IMR-90 (cell line): ENCODE results near the gene HECW1. TPM values are rescaled to one million over a fixed set of nuclear protein-coding genes. Genes with fewer than 3 reads are reported as not detected.
A peak's percentile ranks its signal among the peaks of the same experiment; 100 is the strongest.

Source experiments
- ATAC-seq: fragments of 200-7000 bp; cut with Tn5 transposase; 2 replicates; pipeline ENCODE4 v1.9.1; 2020; ENCODE audit warnings: low read depth, mild to moderate bottlenecking, moderate library complexity
- BruUV-seq: library from RNA; stranded (reverse); fragments of 400-500 nt; replicated peaks from 2 replicates; lab custom pipeline; 2021; lab: Mats Ljungman, UMichigan
- CTCF ChIA-PET: fragments of 300-600 bp; formaldehyde crosslinking; extraction: SDS; loops from one replicate; lab custom pipeline; 2021; ENCODE audit warnings: antibody characterized with exemption; lab: Yijun Ruan, JAX
- POLR2A ChIA-PET: fragments of 300-600 bp; sonication (Branson Sonifier 250); formaldehyde crosslinking; loops from one replicate; lab custom pipeline; 2022; ENCODE audit warnings: antibody characterized with exemption; ENCODE audit not compliant: unreplicated experiment; lab: Charles Lee
- DNase-seq: peaks from one replicate; pipeline ENCODE4 v3.0.0; 2013
- H2AFZ ChIP-seq: replicated peaks from 2 replicates; pipeline ENCODE3; 2013; ENCODE audit warnings: low read length, mild to moderate bottlenecking; ENCODE audit not compliant: poor library complexity
- H2AK5ac ChIP-seq: 2 replicates; pipeline ENCODE4 v1.6.1; 2013; ENCODE audit warnings: low read depth, low read length, inconsistent platforms
- H2AK9ac ChIP-seq: replicated peaks from 2 replicates; pipeline ENCODE3; 2013; ENCODE audit warnings: mild to moderate bottlenecking, low read depth, low read length, moderate library complexity; ENCODE audit not compliant: poor library complexity
- H2BK120ac ChIP-seq: 2 replicates; pipeline ENCODE4 v1.6.1; 2013; ENCODE audit warnings: low read depth, low read length, inconsistent platforms
- H2BK15ac ChIP-seq: 3 replicates; pipeline ENCODE4 v1.6.1; 2013; ENCODE audit warnings: low read depth, low read length, inconsistent platforms
- H2BK20ac ChIP-seq: 2 replicates; pipeline ENCODE4 v1.6.1; 2013; ENCODE audit warnings: low read depth, mild to moderate bottlenecking, inconsistent platforms, low read length, moderate library complexity
- H2BK5ac ChIP-seq: 2 replicates; pipeline ENCODE4 v1.6.1; 2013; ENCODE audit warnings: mild to moderate bottlenecking, low read depth, low read length, inconsistent platforms; ENCODE audit not compliant: poor library complexity, severe bottlenecking
- H3K14ac ChIP-seq: replicated peaks from 2 replicates; pipeline ENCODE4 v1.6.1; 2013; ENCODE audit warnings: low read depth, low read length, inconsistent platforms
- H3K18ac ChIP-seq: 2 replicates; pipeline ENCODE4 v1.6.1; 2013; ENCODE audit warnings: low read depth, low read length, control low read depth
- H3K23ac ChIP-seq: 2 replicates; pipeline ENCODE4 v1.6.1; 2013; ENCODE audit warnings: low read depth, low read length, inconsistent platforms
- H3K27ac ChIP-seq: 2 replicates; pipeline ENCODE4 v1.5.1; 2013; ENCODE audit warnings: mild to moderate bottlenecking, control low read depth, low read length; ENCODE audit not compliant: insufficient read depth
- H3K27me3 ChIP-seq: 2 replicates; pipeline ENCODE4 v1.6.1; 2013; ENCODE audit warnings: low read length; ENCODE audit not compliant: control insufficient read depth, insufficient read depth
- H3K36me3 ChIP-seq: 2 replicates; pipeline ENCODE4 v1.6.1; 2013; ENCODE audit warnings: low read length, mixed read lengths; ENCODE audit not compliant: control insufficient read depth, insufficient read depth
- H3K4ac ChIP-seq: 2 replicates; pipeline ENCODE4 v1.6.1; 2013; ENCODE audit warnings: low read depth, low read length, inconsistent platforms
- H3K4me1 ChIP-seq: 2 replicates; pipeline ENCODE4 v1.6.1; 2013; ENCODE audit warnings: low read length, mixed read lengths; ENCODE audit not compliant: control insufficient read depth, insufficient read depth
- H3K4me2 ChIP-seq: 2 replicates; pipeline ENCODE4 v1.6.1; 2013; ENCODE audit warnings: low read depth, mild to moderate bottlenecking, control low read depth, low read length, moderate library complexity
- H3K4me3 ChIP-seq: 2 replicates; pipeline ENCODE4 v1.5.1; 2013; ENCODE audit warnings: low read depth, mild to moderate bottlenecking, control low read depth, low read length, moderate library complexity; ENCODE audit not compliant: insufficient read depth
- H3K56ac ChIP-seq: 2 replicates; pipeline ENCODE4 v1.6.1; 2013; ENCODE audit warnings: low read length, inconsistent platforms; ENCODE audit not compliant: insufficient read depth; ENCODE audit errors: extremely low read depth
- H3K79me1 ChIP-seq, 2 experiments: 2 replicates each; pipeline ENCODE4 v1.6.1; 2013; ENCODE audit warnings: low read length in 2 of 2, inconsistent platforms in 1 of 2, low read depth in 1 of 2
- H3K9ac ChIP-seq: 2 replicates; pipeline ENCODE4 v1.6.1; 2013; ENCODE audit warnings: low read depth, low read length, control low read depth
- H3K9me1 ChIP-seq: 2 replicates; pipeline ENCODE4 v1.6.1; 2013; ENCODE audit warnings: low read length, inconsistent platforms; ENCODE audit not compliant: insufficient read depth
- H3K9me3 ChIP-seq: 2 replicates; pipeline ENCODE4 v1.6.1; 2013; ENCODE audit warnings: low read length; ENCODE audit not compliant: control insufficient read depth, insufficient read depth
- H4K20me1 ChIP-seq: 2 replicates; pipeline ENCODE4 v1.6.1; 2013; ENCODE audit warnings: low read length, inconsistent platforms; ENCODE audit not compliant: insufficient read depth
- H4K5ac ChIP-seq: 2 replicates; pipeline ENCODE4 v1.6.1; 2013; ENCODE audit warnings: mild to moderate bottlenecking, low read depth, low read length, control low read depth
- H4K8ac ChIP-seq, 2 experiments: 2 replicates each; pipeline ENCODE4 v1.6.1; 2013; ENCODE audit warnings: low read depth in 2 of 2, low read length in 2 of 2, control low read depth in 1 of 2, inconsistent platforms in 1 of 2
- H4K91ac ChIP-seq: 2 replicates; pipeline ENCODE4 v1.6.1; 2013; ENCODE audit warnings: low read depth, low read length, inconsistent platforms; ENCODE audit not compliant: insufficient read depth
- BHLHE40 ChIP-seq: fragments of 150-350 bp; IDR thresholded peaks from 2 replicates; pipeline ENCODE4 v1.6.1; 2016; ENCODE audit warnings: mild to moderate bottlenecking, low read depth, low read length
- CEBPB ChIP-seq: IDR thresholded peaks from 2 replicates; pipeline ENCODE4 v1.6.1; 2012; ENCODE audit warnings: low read depth, low read length, improper control_type of control experiment
- CHD1 ChIP-seq: IDR thresholded peaks from 2 replicates; pipeline ENCODE4 v1.6.1; 2012; ENCODE audit warnings: low read depth, low read length, improper control_type of control experiment
- FOS ChIP-seq: fragments of 150-350 bp; IDR thresholded peaks from 2 replicates; pipeline ENCODE4 v1.6.1; 2016; ENCODE audit warnings: low read depth, low read length
- MAZ ChIP-seq: IDR thresholded peaks from 2 replicates; pipeline ENCODE4 v1.6.1; 2012; ENCODE audit warnings: low read depth, mild to moderate bottlenecking, low read length, improper control_type of control experiment, moderate library complexity, borderline replicate concordance
- MXI1 ChIP-seq: IDR thresholded peaks from 2 replicates; pipeline ENCODE4 v1.6.1; 2012; ENCODE audit warnings: low read depth, mild to moderate bottlenecking, low read length, moderate library complexity, borderline replicate concordance
- NFE2L2 ChIP-seq: fragments of 150-350 bp; IDR thresholded peaks from 2 replicates; pipeline ENCODE4 v1.6.1; 2016; ENCODE audit warnings: low read depth, mild to moderate bottlenecking, low read length
- POLR2A ChIP-seq: IDR thresholded peaks from 2 replicates; pipeline ENCODE4 v1.6.1; 2012; ENCODE audit warnings: mild to moderate bottlenecking, low read depth, low read length
- RAD21 ChIP-seq: IDR thresholded peaks from 2 replicates; pipeline ENCODE4 v1.6.1; 2012; ENCODE audit warnings: low read length, improper control_type of control experiment
- RCOR1 ChIP-seq: IDR thresholded peaks from 2 replicates; pipeline ENCODE4 v1.6.1; 2012; ENCODE audit warnings: mild to moderate bottlenecking, low read length, improper control_type of control experiment; ENCODE audit not compliant: insufficient replicate concordance
- RFX5 ChIP-seq: IDR thresholded peaks from 2 replicates; pipeline ENCODE4 v1.8.0; 2012; ENCODE audit warnings: low read depth, mild to moderate bottlenecking, low read length, moderate library complexity
- SMC3 ChIP-seq: fragments of 150-350 bp; IDR thresholded peaks from 2 replicates; pipeline ENCODE4 v1.6.1; 2016; ENCODE audit warnings: low read depth, mild to moderate bottlenecking, antibody characterized with exemption, low read length, moderate library complexity
- WGBS, 2 experiments: methylation state at CpG; one replicate each; pipeline versions ENCODE4 v1.1.5 to v1.1.7; 2013; ENCODE audit warnings: missing lambda C conversion rate in 2 of 2; ENCODE audit not compliant: insufficient read length in 1 of 2; ENCODE audit errors: extremely low coverage in 2 of 2; 5-methylcytosine and 5-hydroxymethylcytosine counted together
- dilution Hi-C: fragments of 300-500 bp; cut with HindIII; formaldehyde crosslinking; loops from one replicate; pipeline ENCODE4 v1.14.3; 2018; ENCODE audit warnings: low sequenced_read_pairs; ENCODE audit not compliant: unreplicated experiment
- in situ Hi-C: fragments of 300-500 bp; cut with MboI; formaldehyde crosslinking; loops from 3 replicates; pipeline ENCODE4 v1.14.3; 2019; ENCODE audit warnings: low sequenced_read_pairs, inconsistent platforms, mixed read lengths
- intact Hi-C: fragments of 100-400 bp; cut with micrococcal nuclease; formaldehyde crosslinking; loops from 2 replicates; pipeline ENCODE4 v1.10.0; 2022
- polyA plus RNA-seq, 3 experiments: library from polyadenylated mRNA; depleted of rRNA; stranded (reverse); fragments of >200 nt; gene quantifications; 2 replicates each; pipeline ENCODE4 v1.2.3, GENCODE V29; 2012; ENCODE audit warnings: low replicate concordance in 1 of 3
- total RNA-seq: library from RNA; depleted of rRNA; stranded (reverse); fragments of >200 nt; gene quantifications from 2 replicates; pipeline ENCODE4 v1.2.3, GENCODE V29; 2012
- TF ChIP-seq, protein P1 (sequence below): fragments of 150-350 bp; IDR thresholded peaks from 2 replicates; pipeline ENCODE4 v1.6.1; 2017; ENCODE audit warnings: mild to moderate bottlenecking, antibody characterized with exemption, low read length, low read depth
- TF ChIP-seq, protein P2 (sequence below): fragments of 150-350 bp; IDR thresholded peaks from 2 replicates; pipeline ENCODE4 v1.6.1; 2016; ENCODE audit warnings: low read depth, mild to moderate bottlenecking, low read length, moderate library complexity, borderline replicate concordance
- TF ChIP-seq, protein P3 (sequence below): conservative IDR thresholded peaks from 2 replicates; pipeline ENCODE4 v1.5.1; 2012; ENCODE audit warnings: mild to moderate bottlenecking, low read depth, low read length, improper control_type of control experiment

The HECW1 gene
- total and polyA plus RNA-seq, 2 of the 4 experiments (the other 2 are of a cell fraction): 0.56 to 1.3 TPM

DNA sequence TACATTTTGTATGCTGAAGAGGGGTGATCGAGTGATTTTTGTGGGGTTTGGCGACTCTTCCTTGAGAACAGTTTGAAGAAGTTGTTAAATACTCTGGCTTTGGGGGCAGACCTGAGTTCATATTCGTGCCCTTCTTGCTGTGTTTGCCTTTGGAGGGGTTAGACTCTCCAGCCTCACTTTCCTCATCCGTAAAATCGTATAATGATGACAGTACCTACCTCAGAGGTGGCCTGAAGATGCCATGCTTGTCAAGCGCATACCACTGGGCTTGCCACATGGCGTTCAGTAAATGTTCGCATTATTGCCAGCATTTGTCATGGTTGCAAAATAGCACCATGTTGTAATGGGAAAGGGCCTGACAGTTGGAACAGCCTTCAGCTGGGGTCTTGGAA is 471.7 kb downstream of the HECW1 start:
- ChIA-PET POLR2A (interaction anchor here (0.6 kb wide), 1 partner anchor 34 kb away, joined by 11 read pairs; no protein-coding TSS in a partner anchor), CTCF (interaction anchor here (1.3 to 1.5 kb wide), 2 partner anchors 114 to 116 kb away, joined by 5 to 13 read pairs; no protein-coding TSS in a partner anchor)
- Histone ChIP-seq H2BK20ac (no peak overlapping the region), H2AFZ (peak overlapping the region; percentile 0), H3K79me1 (peaks cover 0 to 23% of the 10 kb centered on the region in 2 experiments; a peak in 2 of 4 replicates), H3K36me3 (no peaks in the 10 kb centered on the region), H2AK9ac (peak overlapping the region; percentile 3), H3K27me3 (peaks cover 2% of the 10 kb centered on the region; the same call in 1 of the 2 replicates), H2BK5ac (peak overlapping the region; percentile 65), H3K4ac (peak overlapping the region; percentile 57), H3K9me1 (0 out of 2 replicates have a peak, but pooled peaks cover 5% of the 10 kb centered on the region), H3K4me1 (peaks cover 3% of the 10 kb centered on the region), H3K18ac (peak overlapping the region; percentile 1; the same call in 1 of the 2 replicates), H3K4me3 (peak overlapping the region; percentile 91), H3K9ac (peak overlapping the region; percentile 54), H4K5ac (no peak overlapping the region), H2BK120ac (peak overlapping the region; percentile 29), H2BK15ac (no peak overlapping the region), H3K9me3 (no peaks in the 10 kb centered on the region), H3K14ac (peak overlapping the region; percentile 62), H4K8ac (peak overlapping the region in 1 of 2 experiments; percentile 22; a peak in 1 of 4 replicates), H3K27ac (peak overlapping the region; percentile 78), H3K4me2 (peak overlapping the region; percentile 76), H4K91ac (peak overlapping the region; percentile 5; the same call in 1 of the 2 replicates), H3K23ac (peak overlapping the region; percentile 80), H3K56ac (peak overlapping the region; percentile 89; the same call in 1 of the 2 replicates), H4K20me1 (peaks cover 56% of the 10 kb centered on the region), H2AK5ac (peak overlapping the region; percentile 5)
- dilution Hi-C loops: no loop called here
- 13% methylated on average over 3 of the region's 8 CpGs; no CpG with 5 or more reads in 1 of the 2 experiments for WGBS, 2 experiments
- DNase-seq: peak; percentile 71
- ATAC-seq: no peak; the same call in 1 of the 2 replicates
- BruUV-seq: TSS peak; percentile 42
- intact Hi-C loops: loop anchor here (10.0 kb wide), 1 partner anchor 649 kb away; the partner anchor contains the start of genes MRPL32 and PSMA2
- in situ Hi-C loops: loop anchor here (5.0 kb wide), 2 partner anchors 118 to 253 kb away; no protein-coding TSS in a partner anchor
- TF ChIP-seq CEBPB (peak; percentile 91), POLR2A (no peak; the same call in 1 of the 2 replicates), RCOR1 (no peak), NFE2L2 (no peak), RAD21 (no peak), MXI1 (peak; percentile 99), FOS (no peak), SMC3 (no peak), RFX5 (no peak), MAZ (no peak), CHD1 (no peak), BHLHE40 (no peak)
- TF ChIP-seq, protein P1, sequence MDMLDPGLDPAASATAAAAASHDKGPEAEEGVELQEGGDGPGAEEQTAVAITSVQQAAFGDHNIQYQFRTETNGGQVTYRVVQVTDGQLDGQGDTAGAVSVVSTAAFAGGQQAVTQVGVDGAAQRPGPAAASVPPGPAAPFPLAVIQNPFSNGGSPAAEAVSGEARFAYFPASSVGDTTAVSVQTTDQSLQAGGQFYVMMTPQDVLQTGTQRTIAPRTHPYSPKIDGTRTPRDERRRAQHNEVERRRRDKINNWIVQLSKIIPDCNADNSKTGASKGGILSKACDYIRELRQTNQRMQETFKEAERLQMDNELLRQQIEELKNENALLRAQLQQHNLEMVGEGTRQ: no peak
- TF ChIP-seq, protein P2, sequence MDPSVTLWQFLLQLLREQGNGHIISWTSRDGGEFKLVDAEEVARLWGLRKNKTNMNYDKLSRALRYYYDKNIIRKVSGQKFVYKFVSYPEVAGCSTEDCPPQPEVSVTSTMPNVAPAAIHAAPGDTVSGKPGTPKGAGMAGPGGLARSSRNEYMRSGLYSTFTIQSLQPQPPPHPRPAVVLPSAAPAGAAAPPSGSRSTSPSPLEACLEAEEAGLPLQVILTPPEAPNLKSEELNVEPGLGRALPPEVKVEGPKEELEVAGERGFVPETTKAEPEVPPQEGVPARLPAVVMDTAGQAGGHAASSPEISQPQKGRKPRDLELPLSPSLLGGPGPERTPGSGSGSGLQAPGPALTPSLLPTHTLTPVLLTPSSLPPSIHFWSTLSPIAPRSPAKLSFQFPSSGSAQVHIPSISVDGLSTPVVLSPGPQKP: no peak
- TF ChIP-seq, protein P3, sequence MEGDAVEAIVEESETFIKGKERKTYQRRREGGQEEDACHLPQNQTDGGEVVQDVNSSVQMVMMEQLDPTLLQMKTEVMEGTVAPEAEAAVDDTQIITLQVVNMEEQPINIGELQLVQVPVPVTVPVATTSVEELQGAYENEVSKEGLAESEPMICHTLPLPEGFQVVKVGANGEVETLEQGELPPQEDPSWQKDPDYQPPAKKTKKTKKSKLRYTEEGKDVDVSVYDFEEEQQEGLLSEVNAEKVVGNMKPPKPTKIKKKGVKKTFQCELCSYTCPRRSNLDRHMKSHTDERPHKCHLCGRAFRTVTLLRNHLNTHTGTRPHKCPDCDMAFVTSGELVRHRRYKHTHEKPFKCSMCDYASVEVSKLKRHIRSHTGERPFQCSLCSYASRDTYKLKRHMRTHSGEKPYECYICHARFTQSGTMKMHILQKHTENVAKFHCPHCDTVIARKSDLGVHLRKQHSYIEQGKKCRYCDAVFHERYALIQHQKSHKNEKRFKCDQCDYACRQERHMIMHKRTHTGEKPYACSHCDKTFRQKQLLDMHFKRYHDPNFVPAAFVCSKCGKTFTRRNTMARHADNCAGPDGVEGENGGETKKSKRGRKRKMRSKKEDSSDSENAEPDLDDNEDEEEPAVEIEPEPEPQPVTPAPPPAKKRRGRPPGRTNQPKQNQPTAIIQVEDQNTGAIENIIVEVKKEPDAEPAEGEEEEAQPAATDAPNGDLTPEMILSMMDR: no peak
